Activated CD8-positive, alpha-beta memory T cell treated with anti-CD3 and anti-CD28 coated beads, Interleukin-2, amount 50 U/mL, for 1 hour (primary cell): Measurements from ENCODE around the gene HEPHL1.

Source experiments
- DNase-seq: peaks from one replicate; pipeline ENCODE4 v3.0.0-alpha.2; 2020; ENCODE audit errors: extremely low read depth

HEPHL1 gene

DNA sequence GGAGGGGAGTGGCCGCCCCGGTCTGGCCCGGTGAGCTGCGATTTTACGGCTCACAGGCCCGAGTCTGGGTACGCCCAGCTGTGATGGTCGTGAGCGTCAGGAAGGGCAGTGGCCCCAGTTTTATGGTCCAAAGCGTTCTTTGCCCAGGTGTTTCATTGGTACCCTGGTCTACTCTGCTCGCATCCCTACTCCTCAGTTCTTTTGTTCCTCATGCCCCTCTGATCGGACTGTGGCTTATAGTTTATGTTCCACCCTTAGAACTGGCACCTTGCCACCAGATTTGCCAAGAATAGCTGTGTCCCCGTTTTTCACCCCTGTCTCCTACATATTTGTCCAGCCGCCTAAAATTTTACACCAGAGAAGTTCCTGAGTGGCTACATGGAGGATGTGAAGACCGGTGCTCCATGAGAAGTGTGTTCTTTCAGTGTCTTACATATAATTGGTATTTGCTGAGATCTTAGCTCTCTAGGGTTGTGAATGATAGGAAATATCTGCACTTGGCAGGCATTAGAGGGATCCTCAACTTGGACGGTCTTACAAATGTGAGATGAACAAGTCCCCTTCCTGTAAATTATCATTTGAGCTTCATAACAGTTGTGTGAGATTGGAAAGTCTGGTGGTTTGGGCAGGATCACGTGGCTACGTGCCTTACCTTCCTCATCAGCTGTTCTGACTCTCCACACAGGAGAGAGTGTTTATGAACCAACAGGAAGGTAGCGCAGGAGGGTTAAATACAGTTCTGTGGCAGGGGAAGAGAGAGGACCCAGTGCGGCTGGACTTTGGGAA is 108.6 kb downstream of the HEPHL1 start:
- DNase-seq, result no peak

DNA sequence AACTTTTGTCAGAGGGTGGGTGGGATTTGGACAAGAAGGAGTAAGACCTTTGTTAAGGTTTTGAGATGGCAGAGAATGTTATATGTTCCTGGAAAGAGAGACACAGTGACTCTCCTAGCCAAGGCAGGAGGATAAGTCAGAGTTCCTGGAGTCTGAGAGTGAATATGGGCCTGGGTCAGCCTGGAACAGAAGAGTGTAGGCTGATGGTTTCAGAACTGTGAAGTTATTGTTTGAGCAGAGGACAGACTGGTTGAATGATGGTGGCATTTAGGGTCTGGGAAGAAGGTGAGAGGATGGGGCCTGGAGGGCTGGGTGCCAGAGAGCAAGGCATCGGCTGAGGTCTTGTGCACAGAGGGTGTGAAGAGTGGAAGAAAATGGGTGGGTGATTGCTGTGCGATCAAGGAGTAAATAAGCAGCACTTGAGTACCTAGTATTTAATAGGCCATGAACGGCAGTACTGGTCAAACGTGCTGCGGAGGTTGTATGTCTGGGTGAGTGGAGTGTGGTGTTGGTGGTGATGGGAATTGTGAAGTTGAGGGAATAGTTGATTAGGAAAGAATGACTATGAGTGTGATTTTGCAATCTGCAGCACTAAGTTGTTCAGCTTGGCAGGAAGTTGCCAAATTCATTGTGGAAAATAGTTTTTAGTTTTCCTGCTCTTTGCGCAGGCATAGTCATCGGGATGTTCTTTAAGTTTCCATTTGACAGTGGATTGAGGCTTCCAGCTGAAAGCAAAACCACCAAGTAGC is 109.3 kb downstream of the HEPHL1 start:
- no peak for DNase-seq

DNA sequence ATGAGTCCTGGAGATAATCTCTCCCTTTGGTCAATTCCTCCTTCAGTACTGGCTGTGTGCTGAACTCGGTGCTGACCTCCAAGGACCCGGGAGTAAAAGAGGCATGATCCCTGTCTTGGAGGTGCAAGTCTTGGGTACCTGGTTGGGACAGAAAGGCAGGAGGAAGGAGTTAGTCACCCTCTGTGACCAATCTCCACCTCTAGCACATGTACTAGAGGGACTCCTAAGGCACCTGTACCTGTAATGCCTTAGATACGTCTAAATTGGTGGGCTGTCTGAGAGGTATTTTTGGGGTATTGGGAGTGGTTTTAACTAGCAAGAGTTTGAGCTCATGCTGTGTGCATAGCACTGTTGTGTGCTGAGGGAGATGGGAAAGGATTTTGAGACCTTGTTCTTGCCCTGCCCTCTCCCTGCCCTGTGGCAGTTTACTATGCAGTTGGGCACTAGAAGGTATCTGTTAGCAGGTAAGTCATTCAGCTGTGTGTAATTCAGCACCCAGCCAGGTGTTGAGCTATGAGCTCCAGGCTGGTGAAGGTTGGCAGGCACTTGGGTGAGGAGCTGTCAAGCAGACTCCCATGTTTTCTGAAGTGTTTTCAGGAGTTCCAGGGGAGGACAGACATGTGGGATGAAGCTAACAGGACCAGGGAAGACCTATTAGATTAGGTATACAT is 110.0 kb downstream of the HEPHL1 start:
- DNase-seq, result no peak

DNA sequence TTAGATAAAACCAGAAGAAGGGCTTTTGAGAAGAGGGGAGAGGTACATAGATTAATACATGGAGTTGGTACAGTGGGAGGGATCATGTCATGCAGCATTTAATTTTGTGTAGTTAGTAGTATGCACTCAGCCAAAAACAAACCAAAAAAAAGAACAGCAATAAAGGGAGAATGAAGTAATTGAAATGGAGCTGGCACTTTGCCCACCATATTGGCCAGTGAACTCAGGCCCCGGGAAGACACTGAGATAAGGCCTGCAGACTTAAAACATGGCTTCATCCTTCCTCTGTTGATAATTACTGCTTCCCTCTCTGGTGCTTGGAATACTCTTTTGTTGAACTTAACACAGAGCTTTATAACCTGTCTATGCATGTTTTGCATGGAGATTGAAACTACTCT is 110.6 kb downstream of the HEPHL1 start:
- no peak for DNase-seq

DNA sequence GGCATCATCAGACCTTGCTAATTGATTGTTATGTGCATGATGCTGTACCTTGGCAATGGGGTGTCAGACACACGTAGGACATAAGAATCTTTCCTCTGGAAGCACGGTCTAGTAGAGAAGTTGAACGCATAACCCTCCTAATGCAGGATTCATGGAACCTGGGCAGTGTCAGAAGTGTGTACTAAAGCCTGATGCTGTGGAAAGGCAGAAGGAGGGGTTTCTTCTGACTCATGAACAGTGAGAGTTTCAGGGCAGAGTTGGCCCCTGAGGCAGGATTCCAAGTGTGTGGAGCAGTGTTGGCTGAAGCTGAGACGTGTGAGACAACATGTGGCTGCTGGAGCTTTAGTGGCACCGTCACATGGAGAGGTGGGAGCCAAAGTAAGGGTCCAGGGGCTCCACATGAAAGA is 111.0 kb downstream of the HEPHL1 start:
- DNase-seq, result no peak

DNA sequence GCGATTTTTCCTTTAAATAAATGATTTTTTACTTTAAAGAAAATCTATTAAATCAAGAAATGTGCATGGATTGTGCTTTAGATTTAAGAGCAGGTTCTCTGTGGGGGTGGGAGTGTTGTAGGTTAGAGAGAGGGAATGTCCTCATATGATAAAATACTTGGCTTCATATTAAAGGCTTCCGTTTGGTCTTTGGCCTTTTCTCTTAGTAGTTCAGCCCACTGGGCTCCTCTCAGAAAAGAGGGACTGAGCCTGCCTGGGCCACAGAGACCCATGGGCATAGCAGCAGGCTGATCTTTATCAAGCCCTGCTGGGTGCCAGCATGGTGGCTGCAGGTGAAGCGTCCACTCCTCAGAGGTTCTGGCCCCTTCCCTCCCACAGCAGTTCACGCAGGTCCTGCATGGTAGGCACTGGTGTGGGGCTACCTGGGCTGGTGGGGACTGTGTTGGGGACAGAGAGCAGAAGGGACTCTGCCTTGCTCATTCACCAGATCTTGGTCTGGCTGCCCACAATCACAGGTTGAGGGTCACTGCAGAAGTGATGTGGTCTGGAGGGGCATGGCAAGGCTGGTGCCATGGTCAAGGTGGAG is 111.8 kb downstream of the HEPHL1 start:
- DNase-seq, result no peak

GRCh38 chr11:94133752-94134151 is 112.6 kb downstream of the HEPHL1 start:
- no peak for DNase-seq

GRCh38 chr11:94134651-94135512 is 113.7 kb downstream of the HEPHL1 start:
- no peak for DNase-seq

- DNase-seq, result no peak
These were observed 118.3 kb downstream of the HEPHL1 start for GRCh38 chr11:94139416-94139815.

DNA sequence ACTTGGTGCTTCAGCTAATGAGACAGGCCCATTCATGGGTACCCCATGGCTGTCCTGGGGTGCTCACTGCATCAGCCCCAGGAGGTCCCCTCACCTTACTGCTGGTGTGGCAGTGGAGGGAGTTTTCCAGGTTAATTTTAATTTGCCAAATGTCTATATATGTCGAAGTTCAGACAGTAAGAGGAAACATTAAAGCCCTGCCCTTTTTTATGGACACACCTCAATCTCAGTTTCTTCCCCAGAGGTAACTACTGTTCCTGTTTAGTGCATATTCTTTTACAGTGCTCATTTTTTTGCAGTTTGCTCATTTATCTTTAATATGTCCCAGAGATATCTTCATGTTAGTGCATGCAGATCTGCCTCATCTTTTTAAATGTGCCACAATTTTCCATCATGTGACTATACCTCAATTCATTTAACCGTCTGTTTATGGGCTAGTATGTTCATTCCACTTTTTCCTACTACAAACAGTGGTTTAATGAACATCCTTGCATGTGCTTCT is 119.1 kb downstream of the HEPHL1 start:
- DNase-seq, result no peak

DNA sequence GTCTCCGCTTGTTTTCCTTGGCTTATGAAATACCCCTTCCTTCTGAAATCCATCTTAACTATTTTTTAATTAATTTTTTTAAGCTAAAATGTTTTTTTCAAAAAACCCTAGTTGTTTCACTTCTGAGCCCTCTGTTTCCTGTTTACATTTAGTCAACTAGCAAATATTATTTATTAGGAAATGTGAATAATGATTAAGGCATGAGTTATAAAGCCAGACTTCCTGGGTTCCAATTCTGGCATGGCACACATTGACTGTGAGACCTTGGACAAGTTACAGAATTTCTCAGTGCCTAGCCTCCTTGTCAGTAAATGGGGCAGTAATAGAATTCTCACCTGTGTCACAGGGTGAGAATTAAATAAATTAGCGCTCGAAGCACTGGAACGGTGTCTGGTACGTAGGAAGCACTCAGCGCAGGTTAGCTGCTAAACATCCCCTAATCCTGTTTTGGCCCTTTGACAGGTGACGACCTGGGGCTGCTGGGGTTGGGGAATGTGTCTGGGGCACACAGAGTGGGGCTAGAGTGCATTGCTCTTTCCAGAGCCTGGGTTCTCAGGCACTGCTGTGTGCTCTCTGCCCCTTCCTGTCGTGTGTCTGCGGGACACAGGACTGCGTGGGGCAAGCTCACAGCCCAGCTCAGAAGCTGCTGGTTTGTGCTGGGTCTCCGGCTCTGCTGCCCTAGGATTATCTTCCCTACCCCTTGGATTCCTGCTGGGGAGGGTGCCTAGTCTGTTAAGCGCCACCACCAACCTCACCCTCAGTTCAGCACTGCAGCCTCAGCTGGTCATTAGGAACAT is 120.6 kb downstream of the HEPHL1 start:
- no peak for DNase-seq

- DNase-seq, result no peak
These were observed 121.4 kb downstream of the HEPHL1 start for GRCh38 chr11:94142308-94143281.

GRCh38 chr11:94144216-94144615 is 123.1 kb downstream of the HEPHL1 start:
- DNase-seq, result no peak

- no peak for DNase-seq
These were observed 123.5 kb downstream of the HEPHL1 start for GRCh38 chr11:94144664-94145063.

GRCh38 chr11:94145431-94145830 is 124.3 kb downstream of the HEPHL1 start:
- no peak for DNase-seq

DNA sequence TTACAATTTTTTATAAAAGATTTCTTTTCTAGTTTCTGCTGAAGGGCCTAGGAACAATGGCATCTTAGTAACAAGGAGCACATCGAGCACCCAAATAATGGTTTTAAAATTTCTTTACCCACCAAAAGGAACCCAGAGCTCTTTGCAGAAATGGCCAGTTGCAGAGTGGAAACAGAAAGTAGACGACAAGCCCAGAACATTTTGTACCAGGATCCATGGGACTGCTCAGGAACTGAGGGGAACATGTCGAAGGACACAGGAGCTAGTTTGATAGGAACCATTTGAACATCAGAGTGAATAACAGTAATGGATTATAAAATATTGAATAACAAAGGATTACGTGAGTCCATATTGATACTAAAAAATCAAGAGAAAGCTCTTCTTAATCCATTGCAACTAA is 124.8 kb downstream of the HEPHL1 start:
- DNase-seq, result no peak

- no peak for DNase-seq
These were observed 126.3 kb downstream of the HEPHL1 start for GRCh38 chr11:94147433-94147845.

DNA sequence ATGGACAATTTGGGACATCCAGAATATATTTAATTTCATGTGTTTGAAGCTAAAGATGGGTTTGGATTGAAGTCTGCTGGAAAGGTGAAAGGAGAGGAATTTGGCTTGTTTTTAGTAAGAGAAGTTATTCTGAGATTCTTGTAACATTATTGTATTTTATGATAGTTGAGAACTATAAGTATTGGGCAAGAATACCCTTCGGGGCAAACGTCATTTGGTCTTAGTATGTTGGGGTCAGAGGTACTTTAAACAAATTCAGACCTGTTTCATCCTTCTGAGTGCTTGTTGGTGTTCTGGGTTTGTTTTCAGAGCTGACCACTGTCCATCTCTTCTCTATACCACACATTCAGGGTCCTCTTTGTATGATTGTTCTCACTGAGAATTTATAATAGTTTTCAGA is 127.0 kb downstream of the HEPHL1 start:
- DNase-seq, result no peak

GRCh38 chr11:94149431-94150017 is 128.4 kb downstream of the HEPHL1 start:
- DNase-seq, result no peak
